GM18520 (cell line): ENCODE results near the gene SIX5.

Source experiments
- ATAC-seq: cut with Tn5 transposase; IDR thresholded peaks from one replicate; pipeline ENCODE4 v1.9.1; 2021; ENCODE audit not compliant: unreplicated experiment

Gene SIX5

DNA sequence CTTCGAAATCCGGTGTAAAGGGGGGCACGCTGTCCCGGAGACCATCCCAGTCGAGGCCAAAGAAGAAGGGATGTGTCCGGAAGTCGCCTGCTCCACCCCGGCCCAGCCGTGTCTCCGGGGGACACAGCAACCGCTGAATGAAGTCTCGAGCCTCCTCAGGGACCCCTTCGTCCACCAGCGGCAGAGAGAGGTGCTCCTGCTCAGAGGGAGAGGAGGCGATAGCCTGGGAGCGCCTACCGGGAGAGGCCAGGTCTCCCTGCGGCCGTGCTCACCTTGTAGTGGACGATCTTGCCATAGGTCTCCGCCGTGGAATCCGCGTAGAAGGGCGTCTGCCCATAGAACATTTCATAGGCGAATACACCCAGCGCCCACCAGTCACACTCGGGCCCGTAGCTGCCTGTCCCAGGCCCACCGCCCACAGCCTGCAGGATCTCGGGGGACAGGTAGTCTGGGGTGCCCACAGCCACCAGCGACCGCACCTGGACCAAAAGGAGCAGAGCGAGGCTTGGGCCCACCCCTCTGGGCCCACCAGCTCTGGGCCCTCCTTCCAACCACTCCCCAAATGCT is 8.4 kb upstream of the SIX5 start:
- no peak for ATAC-seq

- ATAC-seq = no peak
Observed at GRCh38 chr19:45774765-45775164, 5.7 kb upstream of the SIX5 start.

GRCh38 chr19:45773384-45773783 is 4.3 kb upstream of the SIX5 start:
- ATAC-seq = no peak

- no peak for ATAC-seq
Observed at GRCh38 chr19:45772912-45773311, 3.9 kb upstream of the SIX5 start.

DNA sequence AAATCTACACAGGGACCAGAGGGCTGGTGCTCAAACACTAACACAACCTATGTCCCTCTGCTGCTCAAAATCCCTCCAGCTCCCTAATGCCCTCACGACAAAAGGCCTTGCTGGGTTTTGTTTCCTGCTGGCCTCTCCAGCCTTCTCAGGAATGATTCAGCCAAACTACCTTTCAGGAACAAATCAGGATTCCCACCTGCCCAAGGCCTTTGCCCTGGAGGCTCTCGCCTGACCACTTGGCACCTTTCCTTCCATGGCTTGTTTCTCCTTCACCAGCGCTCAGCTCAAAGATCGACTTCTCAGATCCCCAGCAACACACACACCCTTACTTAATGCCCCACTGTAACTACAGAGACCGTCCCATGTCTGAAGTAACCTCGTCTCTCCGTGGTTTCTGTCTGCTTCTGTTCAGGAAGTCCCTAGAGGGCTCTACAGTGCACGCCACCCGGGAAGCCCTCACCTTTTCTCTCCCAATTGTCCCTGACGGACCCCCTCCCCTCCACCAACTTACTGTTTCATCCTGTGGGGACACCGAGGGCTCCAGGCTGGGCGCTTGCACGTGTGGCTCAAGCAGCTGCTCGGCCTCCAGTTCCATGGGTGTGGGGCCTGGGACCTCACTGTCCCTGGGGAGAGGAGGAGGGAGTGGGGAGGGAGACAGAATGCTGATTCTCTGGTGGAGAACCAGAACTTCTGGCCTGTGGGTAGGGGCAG is 3.2 kb upstream of the SIX5 start:
- ATAC-seq = no peak

GRCh38 chr19:45771311-45771933 is 2.4 kb upstream of the SIX5 start:
- ATAC-seq = no peak

DNA sequence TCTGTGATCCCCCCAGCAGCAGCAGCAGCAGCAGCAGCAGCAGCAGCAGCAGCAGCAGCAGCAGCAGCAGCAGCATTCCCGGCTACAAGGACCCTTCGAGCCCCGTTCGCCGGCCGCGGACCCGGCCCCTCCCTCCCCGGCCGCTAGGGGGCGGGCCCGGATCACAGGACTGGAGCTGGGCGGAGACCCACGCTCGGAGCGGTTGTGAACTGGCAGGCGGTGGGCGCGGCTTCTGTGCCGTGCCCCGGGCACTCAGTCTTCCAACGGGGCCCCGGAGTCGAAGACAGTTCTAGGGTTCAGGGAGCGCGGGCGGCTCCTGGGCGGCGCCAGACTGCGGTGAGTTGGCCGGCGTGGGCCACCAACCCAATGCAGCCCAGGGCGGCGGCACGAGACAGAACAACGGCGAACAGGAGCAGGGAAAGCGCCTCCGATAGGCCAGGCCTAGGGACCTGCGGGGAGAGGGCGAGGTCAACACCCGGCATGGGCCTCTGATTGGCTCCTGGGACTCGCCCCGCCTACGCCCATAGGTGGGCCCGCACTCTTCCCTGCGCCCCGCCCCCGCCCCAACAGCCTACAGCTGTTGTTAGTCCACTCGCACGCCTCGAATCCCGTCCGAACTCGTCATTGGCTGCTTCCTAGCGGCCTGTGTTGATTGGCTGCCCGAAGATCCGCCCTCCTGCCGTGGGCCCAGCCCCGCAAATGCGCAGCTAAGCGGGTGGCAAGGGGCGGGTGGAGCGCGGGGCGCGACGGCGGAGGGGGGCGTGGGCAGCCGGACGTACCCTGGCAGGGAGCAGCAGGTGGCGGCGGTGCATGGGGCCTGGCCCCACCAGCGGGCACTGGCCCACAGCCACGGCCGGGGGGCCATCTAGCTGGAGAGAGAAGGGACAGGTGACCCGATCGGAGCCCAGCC is 1.4 kb upstream of the SIX5 start:
- ATAC-seq = peak; percentile 35

GRCh38 chr19:45769821-45770191 is 754 bp upstream of the SIX5 start:
- no peak for ATAC-seq

DNA sequence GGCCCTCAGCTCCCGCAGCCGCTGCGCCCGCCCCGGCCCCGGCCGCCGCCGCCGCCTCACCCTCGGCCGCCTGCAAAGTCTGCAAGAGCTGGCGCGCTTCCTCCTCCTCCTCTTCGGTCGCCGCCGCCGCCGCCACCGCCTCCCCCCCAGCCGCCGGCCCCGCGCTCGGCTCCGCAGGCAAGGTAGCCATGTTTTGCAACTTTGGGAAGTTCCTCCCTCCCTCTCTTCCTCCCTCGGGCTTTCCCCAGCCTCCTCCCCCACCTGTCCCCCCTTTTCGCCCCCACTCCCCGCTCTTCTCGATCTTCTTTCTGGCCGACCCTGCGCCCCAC is 433 bp downstream of the SIX5 start:
- ATAC-seq = no peak

GRCh38 chr19:45767881-45768654 is 984 bp downstream of the SIX5 start:
- ATAC-seq = no peak

DNA sequence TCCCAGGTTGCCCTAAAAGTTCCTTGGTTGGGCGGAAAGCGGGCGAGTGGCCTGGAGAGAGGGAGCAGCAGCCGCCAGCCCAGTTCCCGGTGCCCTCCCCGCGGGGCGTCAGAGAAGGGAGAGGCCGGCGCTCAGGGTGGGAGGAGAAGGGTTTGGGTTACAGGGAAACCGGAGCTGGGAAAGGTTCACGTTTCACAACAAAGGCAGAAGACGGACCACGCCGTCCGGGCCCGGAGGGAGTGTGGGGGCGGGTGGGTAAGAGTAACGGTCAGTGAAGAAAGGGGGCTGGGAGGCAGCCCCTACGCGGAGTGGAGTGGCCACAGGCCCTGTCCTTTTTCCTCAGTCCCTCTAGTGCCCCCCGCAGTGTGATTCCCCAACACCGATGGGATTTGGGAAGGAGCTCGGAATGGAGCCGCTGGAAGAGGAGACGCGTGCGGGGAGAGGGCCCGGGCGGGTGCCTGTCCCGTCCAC is 1.6 kb downstream of the SIX5 start:
- no peak for ATAC-seq

GRCh38 chr19:45766869-45767346 is 2.1 kb downstream of the SIX5 start:
- no peak for ATAC-seq

DNA sequence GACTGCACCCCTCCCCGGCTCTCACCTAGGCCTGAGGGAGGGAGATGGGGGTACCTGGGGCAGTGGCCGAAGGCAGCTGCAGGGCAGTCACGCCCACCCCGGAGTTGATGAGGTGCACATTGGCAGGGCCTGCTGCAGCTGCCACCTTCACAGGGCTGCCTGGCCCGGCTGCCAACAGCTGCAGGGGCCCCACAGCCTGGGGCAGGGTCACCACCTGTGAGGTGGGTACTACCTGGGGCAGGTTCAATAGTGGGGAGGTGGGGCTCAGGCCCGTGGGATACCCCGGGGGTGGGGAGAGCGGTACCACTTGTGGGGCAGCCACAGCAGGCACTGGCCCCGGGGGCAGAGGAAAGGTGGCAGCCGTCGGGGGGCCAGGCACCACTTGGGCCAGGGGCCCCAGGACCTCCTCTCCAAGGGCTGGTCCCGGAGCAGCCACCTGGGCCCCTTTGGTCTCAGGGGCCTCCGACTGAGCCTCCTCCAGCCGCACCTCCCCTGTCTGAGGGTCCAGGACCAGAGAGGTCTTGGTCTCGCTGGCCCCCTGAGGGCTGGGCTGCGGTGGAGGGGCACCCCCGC is 2.7 kb downstream of the SIX5 start:
- no peak for ATAC-seq

- no peak for ATAC-seq
Observed at GRCh38 chr19:45765702-45766295, 3.3 kb downstream of the SIX5 start.

- ATAC-seq = no peak
Observed at GRCh38 chr19:45764945-45765701, 3.9 kb downstream of the SIX5 start.

DNA sequence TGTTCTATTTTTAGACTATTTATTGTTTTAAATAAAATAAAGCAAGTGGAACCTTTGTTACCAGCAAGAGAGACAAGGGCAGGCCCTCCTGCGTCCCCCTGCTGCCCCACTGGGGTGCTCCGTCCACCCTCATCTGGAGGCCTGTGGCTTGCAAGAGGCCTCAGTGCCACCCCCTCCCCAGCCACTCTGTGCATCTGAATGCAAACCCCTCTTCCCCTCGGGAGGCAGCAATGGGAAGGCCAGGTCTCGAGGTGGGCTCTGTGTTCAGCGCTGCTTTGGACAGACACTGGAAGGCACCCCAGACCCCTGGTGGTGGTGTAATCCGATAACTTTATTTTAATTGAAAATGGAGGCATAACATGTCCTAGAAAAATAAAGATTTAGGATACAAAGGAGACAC is 4.6 kb downstream of the SIX5 start:
- no peak for ATAC-seq

- no peak for ATAC-seq
Observed at GRCh38 chr19:45763691-45764294, 5.3 kb downstream of the SIX5 start.

DNA sequence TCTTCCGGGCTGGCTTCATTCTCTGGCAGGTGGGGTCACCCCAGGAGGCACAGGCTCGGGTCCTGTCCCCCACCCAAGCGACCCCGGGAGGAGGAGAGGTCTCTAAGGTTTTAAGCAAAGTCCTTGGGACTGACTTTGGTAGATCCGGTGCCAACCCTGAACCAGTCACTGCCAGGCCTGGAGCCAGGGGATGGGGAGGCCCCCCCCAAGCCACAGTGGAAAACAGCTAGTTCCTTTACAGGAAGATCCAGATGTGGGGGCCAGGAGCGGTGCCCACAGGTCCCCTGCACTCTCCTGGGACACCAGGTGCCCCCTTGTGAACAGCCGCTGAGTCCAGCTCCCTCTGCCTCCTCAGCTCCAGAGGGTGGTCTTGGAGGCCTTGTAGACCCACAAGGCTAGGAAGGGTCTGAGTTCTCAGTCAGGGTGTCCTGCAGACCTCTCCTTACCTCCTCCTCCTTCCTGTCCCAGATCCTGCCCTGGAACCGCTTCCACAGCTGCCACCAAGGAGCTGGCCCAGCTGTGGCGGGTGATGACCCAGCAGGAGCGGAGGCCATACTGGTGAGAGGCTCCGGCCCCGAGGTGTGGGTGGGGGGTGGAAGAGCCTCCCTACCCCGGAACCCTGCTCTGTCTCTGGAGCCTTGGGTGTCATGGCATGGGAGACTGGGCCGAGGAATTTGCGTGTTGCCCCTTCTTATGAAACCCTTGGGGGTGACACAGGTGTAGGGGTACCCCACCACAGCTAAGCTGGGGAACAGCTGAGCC is 6.0 kb downstream of the SIX5 start:
- ATAC-seq = no peak
